ENCODE results near the gene ZBTB26. TPM values are rescaled to one million over a fixed set of nuclear protein-coding genes. Genes with fewer than 3 reads are reported as not detected.
A peak's percentile ranks its signal among the peaks of the same experiment; 100 is the strongest.

Gene ZBTB26
- total RNA-seq, 1 experiment from 2014 or later: 7.8 TPM

DNA sequence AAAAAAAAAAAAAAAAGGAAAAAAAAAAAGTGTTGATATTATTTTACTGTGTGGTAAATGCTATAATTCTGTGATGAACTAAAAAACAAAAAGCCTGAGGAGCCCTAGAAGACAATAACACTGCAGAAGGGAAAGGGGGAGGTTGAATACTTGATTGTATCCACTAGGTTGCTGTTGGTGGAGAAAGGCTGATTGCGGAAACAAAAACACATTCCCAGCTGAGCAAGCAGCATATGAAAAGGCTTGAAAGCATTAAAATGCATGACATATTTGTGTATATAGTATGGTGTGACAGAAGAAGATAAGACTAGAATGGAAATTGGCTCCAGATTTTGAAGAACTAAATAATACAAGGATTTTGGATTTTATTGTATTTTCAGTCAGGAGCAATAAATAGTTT, 18.4 kb upstream of the ZBTB26 start (continued):
- TF ChIP-seq, protein P1, sequence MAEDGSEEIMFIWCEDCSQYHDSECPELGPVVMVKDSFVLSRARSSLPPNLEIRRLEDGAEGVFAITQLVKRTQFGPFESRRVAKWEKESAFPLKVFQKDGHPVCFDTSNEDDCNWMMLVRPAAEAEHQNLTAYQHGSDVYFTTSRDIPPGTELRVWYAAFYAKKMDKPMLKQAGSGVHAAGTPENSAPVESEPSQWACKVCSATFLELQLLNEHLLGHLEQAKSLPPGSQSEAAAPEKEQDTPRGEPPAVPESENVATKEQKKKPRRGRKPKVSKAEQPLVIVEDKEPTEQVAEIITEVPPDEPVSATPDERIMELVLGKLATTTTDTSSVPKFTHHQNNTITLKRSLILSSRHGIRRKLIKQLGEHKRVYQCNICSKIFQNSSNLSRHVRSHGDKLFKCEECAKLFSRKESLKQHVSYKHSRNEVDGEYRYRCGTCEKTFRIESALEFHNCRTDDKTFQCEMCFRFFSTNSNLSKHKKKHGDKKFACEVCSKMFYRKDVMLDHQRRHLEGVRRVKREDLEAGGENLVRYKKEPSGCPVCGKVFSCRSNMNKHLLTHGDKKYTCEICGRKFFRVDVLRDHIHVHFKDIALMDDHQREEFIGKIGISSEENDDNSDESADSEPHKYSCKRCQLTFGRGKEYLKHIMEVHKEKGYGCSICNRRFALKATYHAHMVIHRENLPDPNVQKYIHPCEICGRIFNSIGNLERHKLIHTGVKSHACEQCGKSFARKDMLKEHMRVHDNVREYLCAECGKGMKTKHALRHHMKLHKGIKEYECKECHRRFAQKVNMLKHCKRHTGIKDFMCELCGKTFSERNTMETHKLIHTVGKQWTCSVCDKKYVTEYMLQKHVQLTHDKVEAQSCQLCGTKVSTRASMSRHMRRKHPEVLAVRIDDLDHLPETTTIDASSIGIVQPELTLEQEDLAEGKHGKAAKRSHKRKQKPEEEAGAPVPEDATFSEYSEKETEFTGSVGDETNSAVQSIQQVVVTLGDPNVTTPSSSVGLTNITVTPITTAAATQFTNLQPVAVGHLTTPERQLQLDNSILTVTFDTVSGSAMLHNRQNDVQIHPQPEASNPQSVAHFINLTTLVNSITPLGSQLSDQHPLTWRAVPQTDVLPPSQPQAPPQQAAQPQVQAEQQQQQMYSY (CRISPR knock-in tag; IDR thresholded peaks at IDR 0.05): no peak
- TF ChIP-seq TEAD4 (CRISPR knock-in tag; IDR thresholded peaks at IDR 0.05) (no peak), ZNF232 (CRISPR knock-in tag; IDR thresholded peaks at IDR 0.05) (no peak), ZNF425 (CRISPR knock-in tag; conservative IDR thresholded peaks at IDR 0.05) (no peak), TP53 (CRISPR knock-in tag; IDR thresholded peaks at IDR 0.05) (no peak)
- TF ChIP-seq, protein P2, sequence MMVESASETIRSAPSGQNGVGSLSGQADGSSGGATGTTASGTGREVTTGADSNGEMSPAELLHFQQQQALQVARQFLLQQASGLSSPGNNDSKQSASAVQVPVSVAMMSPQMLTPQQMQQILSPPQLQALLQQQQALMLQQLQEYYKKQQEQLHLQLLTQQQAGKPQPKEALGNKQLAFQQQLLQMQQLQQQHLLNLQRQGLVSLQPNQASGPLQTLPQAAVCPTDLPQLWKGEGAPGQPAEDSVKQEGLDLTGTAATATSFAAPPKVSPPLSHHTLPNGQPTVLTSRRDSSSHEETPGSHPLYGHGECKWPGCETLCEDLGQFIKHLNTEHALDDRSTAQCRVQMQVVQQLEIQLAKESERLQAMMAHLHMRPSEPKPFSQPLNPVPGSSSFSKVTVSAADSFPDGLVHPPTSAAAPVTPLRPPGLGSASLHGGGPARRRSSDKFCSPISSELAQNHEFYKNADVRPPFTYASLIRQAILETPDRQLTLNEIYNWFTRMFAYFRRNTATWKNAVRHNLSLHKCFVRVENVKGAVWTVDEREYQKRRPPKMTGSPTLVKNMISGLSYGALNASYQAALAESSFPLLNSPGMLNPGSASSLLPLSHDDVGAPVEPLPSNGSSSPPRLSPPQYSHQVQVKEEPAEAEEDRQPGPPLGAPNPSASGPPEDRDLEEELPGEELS (CRISPR knock-in tag; IDR thresholded peaks at IDR 0.05): no peak
- TF ChIP-seq, protein P3, sequence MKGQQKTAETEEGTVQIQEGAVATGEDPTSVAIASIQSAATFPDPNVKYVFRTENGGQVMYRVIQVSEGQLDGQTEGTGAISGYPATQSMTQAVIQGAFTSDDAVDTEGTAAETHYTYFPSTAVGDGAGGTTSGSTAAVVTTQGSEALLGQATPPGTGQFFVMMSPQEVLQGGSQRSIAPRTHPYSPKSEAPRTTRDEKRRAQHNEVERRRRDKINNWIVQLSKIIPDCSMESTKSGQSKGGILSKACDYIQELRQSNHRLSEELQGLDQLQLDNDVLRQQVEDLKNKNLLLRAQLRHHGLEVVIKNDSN (CRISPR knock-in tag; IDR thresholded peaks at IDR 0.05): no peak

- H3K27ac Mint-ChIP-seq: peak overlapping the region; percentile 92
- TF ChIP-seq NFATC4 (CRISPR knock-in tag; IDR thresholded peaks at IDR 0.05): no peak
- no peak for TF ChIP-seq ATF2 (CRISPR knock-in tag; IDR thresholded peaks at IDR 0.05; ENCODE audit: borderline replicate concordance, low read depth)
- no peak for TF ChIP-seq ZNF121 (CRISPR knock-in tag; IDR thresholded peaks at IDR 0.05)
- TF ChIP-seq PRRX2 (CRISPR knock-in tag; IDR thresholded peaks at IDR 0.05): no peak
- no peak for TF ChIP-seq GABPB1 (CRISPR knock-in tag; IDR thresholded peaks at IDR 0.05)
- no peak for TF ChIP-seq GRHL2 (CRISPR knock-in tag; IDR thresholded peaks at IDR 0.05; ENCODE audit: insufficient replicate concordance, severe bottlenecking)
- TF ChIP-seq, protein P4, sequence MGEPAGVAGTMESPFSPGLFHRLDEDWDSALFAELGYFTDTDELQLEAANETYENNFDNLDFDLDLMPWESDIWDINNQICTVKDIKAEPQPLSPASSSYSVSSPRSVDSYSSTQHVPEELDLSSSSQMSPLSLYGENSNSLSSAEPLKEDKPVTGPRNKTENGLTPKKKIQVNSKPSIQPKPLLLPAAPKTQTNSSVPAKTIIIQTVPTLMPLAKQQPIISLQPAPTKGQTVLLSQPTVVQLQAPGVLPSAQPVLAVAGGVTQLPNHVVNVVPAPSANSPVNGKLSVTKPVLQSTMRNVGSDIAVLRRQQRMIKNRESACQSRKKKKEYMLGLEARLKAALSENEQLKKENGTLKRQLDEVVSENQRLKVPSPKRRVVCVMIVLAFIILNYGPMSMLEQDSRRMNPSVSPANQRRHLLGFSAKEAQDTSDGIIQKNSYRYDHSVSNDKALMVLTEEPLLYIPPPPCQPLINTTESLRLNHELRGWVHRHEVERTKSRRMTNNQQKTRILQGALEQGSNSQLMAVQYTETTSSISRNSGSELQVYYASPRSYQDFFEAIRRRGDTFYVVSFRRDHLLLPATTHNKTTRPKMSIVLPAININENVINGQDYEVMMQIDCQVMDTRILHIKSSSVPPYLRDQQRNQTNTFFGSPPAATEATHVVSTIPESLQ (CRISPR knock-in tag; IDR thresholded peaks at IDR 0.05): no peak
- TF ChIP-seq TCF7 (CRISPR knock-in tag; IDR thresholded peaks at IDR 0.05; ENCODE audit: low read depth): no peak
- no peak for TF ChIP-seq MLX (CRISPR knock-in tag; IDR thresholded peaks at IDR 0.05)
- TF ChIP-seq ELF4 (CRISPR knock-in tag; IDR thresholded peaks at IDR 0.05; ENCODE audit: low read depth): no peak
- TF ChIP-seq ARID4B (CRISPR knock-in tag; IDR thresholded peaks at IDR 0.05; ENCODE audit: borderline replicate concordance): no peak
- TF ChIP-seq ZNF263 (CRISPR knock-in tag; IDR thresholded peaks at IDR 0.05; ENCODE audit: low read depth): no peak
These were observed 17.0 kb upstream of the ZBTB26 start for GRCh38 chr9:122948313-122948712.

More at GRCh38 chr9:122948313-122948712, 17.0 kb upstream of the ZBTB26 start:
- 0 out of 2 replicates have a peak, but pooled peaks cover 2% of the 10 kb centered on the region for H3K9me3 Mint-ChIP-seq
- H3K36me3 Mint-ChIP-seq: no peaks in the 10 kb centered on the region
- ChIA-PET CTCF (interaction anchor here (1.0 kb wide), 1 partner anchor 43 kb away, joined by 6 read pairs; no protein-coding TSS in a partner anchor), POLR2A (interaction anchor here (1.2 kb wide), 1 partner anchor 7 kb away, joined by 4 read pairs; the partner anchor contains the start of gene RABGAP1)
- H3K4me3 Mint-ChIP-seq: no peak overlapping the region
- ATAC-seq (no peak), DNase-seq (ENCODE audit: low spot score) (no peak)
- no peaks in the 10 kb centered on the region for H3K27me3 Mint-ChIP-seq (ENCODE audit: low read depth)
- peaks cover 60% of the 10 kb centered on the region for H3K4me1 Mint-ChIP-seq

All from WTC11 (cell line).